K562 (cell line): ENCODE results near the gene EIF4G1. TPM values are rescaled to one million over a fixed set of nuclear protein-coding genes. Genes with fewer than 3 reads are reported as not detected.

Source experiments
- ARHGAP35 ChIP-seq: fragments of 450-650 bp; IDR thresholded peaks from 2 replicates; pipeline ENCODE4 v1.6.1; 2018; ENCODE audit not compliant: partially characterized antibody
- ARID1B ChIP-seq: fragments of 450-650 bp; IDR thresholded peaks from 2 replicates; pipeline ENCODE4 v1.6.1; 2016; ENCODE audit warnings: antibody characterized with exemption, mild to moderate bottlenecking, inconsistent platforms
- C11orf30 ChIP-seq: fragments of 450-650 bp; IDR thresholded peaks from 2 replicates; pipeline ENCODE4 v1.6.1; 2016; ENCODE audit warnings: low read depth, mild to moderate bottlenecking
- CHD2 ChIP-seq: IDR thresholded peaks from 2 replicates; pipeline ENCODE4 v1.6.1; 2011; ENCODE audit warnings: low read depth, low read length
- ELF1 ChIP-seq: fragments of 200-800 bp; sonication (Bioruptor generic); IDR thresholded peaks from 2 replicates; pipeline ENCODE4 v1.6.1; 2016; ENCODE audit warnings: missing genetic modification characterization, missing compliant biosample characterization
- KAT7 ChIP-seq: sonication (generic); formaldehyde crosslinking; IDR thresholded peaks from 2 replicates; pipeline ENCODE4 v1.8.0; 2022; ENCODE audit warnings: missing genetic modification reagents, mild to moderate bottlenecking, borderline replicate concordance
- KDM5B ChIP-seq: fragments of 200-600 bp; sonication (generic); IDR thresholded peaks from 2 replicates; pipeline ENCODE4 v1.6.1; 2012; ENCODE audit warnings: low read depth, mild to moderate bottlenecking, moderate library complexity, low read length, control low read depth, inconsistent platforms; ENCODE audit not compliant: insufficient replicate concordance
- MEIS2 ChIP-seq: fragments of 450-650 bp; IDR thresholded peaks from 2 replicates; pipeline ENCODE4 v1.6.1; 2014; ENCODE audit warnings: mild to moderate bottlenecking; ENCODE audit not compliant: partially characterized antibody
- PML ChIP-seq: IDR thresholded peaks from 2 replicates; pipeline ENCODE4 v1.6.1; 2012; ENCODE audit warnings: low read length, inconsistent platforms
- SAP30 ChIP-seq: fragments of 200-600 bp; sonication (generic); IDR thresholded peaks from 2 replicates; pipeline ENCODE4 v1.6.1; 2012; ENCODE audit warnings: borderline replicate concordance, low read depth, mild to moderate bottlenecking, moderate library complexity, low read length, control low read depth, inconsistent platforms; ENCODE audit not compliant: insufficient read depth, poor library complexity, severe bottlenecking
- SIN3B ChIP-seq: fragments of 450-650 bp; IDR thresholded peaks from 2 replicates; pipeline ENCODE4 v1.6.1; 2017; ENCODE audit warnings: low read depth, mild to moderate bottlenecking, moderate library complexity
- TAF7 ChIP-seq: fragments of 450-650 bp; IDR thresholded peaks from 2 replicates; pipeline ENCODE4 v1.6.1; 2016; ENCODE audit warnings: missing genetic modification characterization, missing compliant biosample characterization
- ZBTB40 ChIP-seq, 2 experiments: fragments of 450-650 bp in 1 of 2; sonication (generic) in 1 of 2; formaldehyde crosslinking in 1 of 2; IDR thresholded peaks; 2 replicates each; pipeline versions ENCODE4 v1.7.1 to v1.9.0; 2016 to 2022; ENCODE audit warnings: inconsistent platforms in 1 of 2, mild to moderate bottlenecking in 1 of 2, missing genetic modification reagents in 1 of 2
- ZNF143 ChIP-seq: sonication (generic); formaldehyde crosslinking; IDR thresholded peaks from 2 replicates; pipeline ENCODE4 v1.9.0; 2022; ENCODE audit warnings: mild to moderate bottlenecking, missing genetic modification reagents
- ZNF354B ChIP-seq: fragments of 250-450 bp; sonication (Bioruptor Pico); IDR thresholded peaks from 2 replicates; pipeline ENCODE4 v1.4.0; 2020
- ZNF717 ChIP-seq: fragments of 250-450 bp; sonication (Bioruptor Pico); IDR thresholded peaks from 2 replicates; pipeline ENCODE4 v1.5.0; 2021
- ZSCAN29 ChIP-seq: fragments of 450-650 bp; IDR thresholded peaks from 2 replicates; pipeline ENCODE4 v1.6.1; 2017
- polyA plus RNA-seq, 8 experiments: library from polyadenylated mRNA; depleted of rRNA in 4 of 8; stranded (reverse) in 5 of 8; unstranded in 3 of 8; fragments of >200 nt; fragmentation: Nextera tagmentation in 2 of 8; fragmentation: Illumina TruSeq in 1 of 8; extraction: Ambion mirVana in 2 of 8; extraction: Trizol in 1 of 8; gene quantifications; 2 replicates each; pipeline versions ENCODE4 v1.2.1 to v1.2.3, GENCODE V29; 2011 to 2014; ENCODE audit warnings: inconsistent platforms in 1 of 8, missing spikeins in 1 of 8
- total RNA-seq, 7 experiments: library from RNA; depleted of rRNA in 6 of 7; stranded (reverse); fragments of >200 nt in 6 of 7; fragmentation: Illumina TruSeq in 2 of 7; extraction: Trizol in 2 of 7; gene quantifications; 2 replicates each; pipeline versions ENCODE4 v1.2.1 to v1.2.3, GENCODE V29; 2011 to 2021; ENCODE audit warnings: low replicate concordance in 1 of 7
- TF ChIP-seq, protein P1 (sequence below), 2 experiments: IDR thresholded peaks; 2 replicates each; pipeline ENCODE4 v1.6.1; 2011; ENCODE audit warnings: borderline replicate concordance in 1 of 2, control low read depth in 1 of 2, low read depth in 1 of 2, low read length in 1 of 2, mild to moderate bottlenecking in 1 of 2, mixed read lengths in 1 of 2, moderate library complexity in 1 of 2; ENCODE audit not compliant: insufficient read depth in 1 of 2, insufficient read length in 1 of 2, poor library complexity in 1 of 2, severe bottlenecking in 1 of 2; ENCODE audit errors: extremely low read depth in 1 of 2

The EIF4G1 gene
- total and polyA plus RNA-seq, 9 of the 15 experiments (the other 6 are each of a cell fraction or from before 2014, with no cell fraction given) = 4.6 to 505 (median 155) TPM

GRCh38 chr3:184298759-184299487 lies 15.5 kb upstream of the EIF4G1 start, which contains the start of gene PSMD2 (continued):
- peak; percentile 61 for TF ChIP-seq C11orf30
- peak; percentile 19; the same call in 1 of the 2 replicates for TF ChIP-seq ARID1B
- TF ChIP-seq PML = peak; percentile 78; the same call in 1 of the 2 replicates
- peak; percentile 32; the same call in 1 of the 2 replicates for TF ChIP-seq ZBTB40 (IDR thresholded peaks at IDR 0.05)
- TF ChIP-seq ZBTB40 (CRISPR knock-in tag; IDR thresholded peaks at IDR 0.05) = no peak
- TF ChIP-seq SAP30 = peak; percentile 60
- TF ChIP-seq ZNF143 (CRISPR knock-in tag) = peak; percentile 86
- peak; percentile 70 for TF ChIP-seq ELF1 (tag)
- peak; percentile 86 for TF ChIP-seq TAF7 (tag)
- peak; percentile 95 for TF ChIP-seq CHD2
- TF ChIP-seq KAT7 (CRISPR knock-in tag) = 0 out of 2 replicates have a peak, but pooled peaks have one; percentile 74
- peak; percentile 73 for TF ChIP-seq ARHGAP35
- peak; percentile 90 for TF ChIP-seq KDM5B
- peak; percentile 32 for TF ChIP-seq MEIS2
- TF ChIP-seq SIN3B = peak; percentile 83
- no peak for TF ChIP-seq ZNF354B
- peak; percentile 43; the same call in 1 of the 2 replicates for TF ChIP-seq ZSCAN29
- no peak for TF ChIP-seq ZNF717 (CRISPR knock-in tag)
- TF ChIP-seq, protein P1, sequence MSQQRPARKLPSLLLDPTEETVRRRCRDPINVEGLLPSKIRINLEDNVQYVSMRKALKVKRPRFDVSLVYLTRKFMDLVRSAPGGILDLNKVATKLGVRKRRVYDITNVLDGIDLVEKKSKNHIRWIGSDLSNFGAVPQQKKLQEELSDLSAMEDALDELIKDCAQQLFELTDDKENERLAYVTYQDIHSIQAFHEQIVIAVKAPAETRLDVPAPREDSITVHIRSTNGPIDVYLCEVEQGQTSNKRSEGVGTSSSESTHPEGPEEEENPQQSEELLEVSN (IDR thresholded peaks at IDR 0.05; ENCODE audit: borderline replicate concordance in 1 of 2, extremely low read depth in 1 of 2, insufficient read depth in 1 of 2, insufficient read length in 1 of 2, low read depth in 1 of 2, low read length in 1 of 2, poor library complexity in 1 of 2, severe bottlenecking in 1 of 2) = peak in 1 of 2 experiments; percentile 30
